ENCODE results near the gene NETO2.
"Not testable (repeated sequence)": the region's sequence is repeated elsewhere in the genome, so short reads cannot be mapped to it uniquely, and the experiment has no call there.

The NETO2 gene

GRCh38 chr16:47063011-47063724 is 80.6 kb downstream of the NETO2 start:
- no peak for DNase-seq

GRCh38 chr16:47061204-47061603 is 82.5 kb downstream of the NETO2 start:
- DNase-seq = no peak

GRCh38 chr16:47060596-47060995 is 83.1 kb downstream of the NETO2 start:
- no peak for DNase-seq

DNA sequence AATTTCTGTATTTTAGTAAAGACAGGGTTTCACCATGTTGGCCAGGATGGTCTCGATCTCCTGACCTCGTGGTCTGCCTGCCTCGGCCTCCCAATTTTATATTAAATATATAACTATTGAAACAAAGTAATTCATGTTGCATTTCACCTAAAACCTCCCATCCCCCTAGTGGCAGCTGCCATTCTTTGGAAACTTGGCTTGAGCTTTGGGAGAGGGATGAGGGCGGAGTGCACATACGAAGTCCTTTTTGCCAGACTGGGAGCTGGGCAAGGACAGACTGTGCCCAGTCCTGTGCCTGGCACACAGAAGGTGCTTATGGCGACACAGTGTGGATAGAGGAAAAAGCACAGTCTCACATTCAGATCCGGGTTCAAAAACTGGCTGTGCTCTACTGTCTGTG is 83.8 kb downstream of the NETO2 start:
- DNase-seq = no peak

DNA sequence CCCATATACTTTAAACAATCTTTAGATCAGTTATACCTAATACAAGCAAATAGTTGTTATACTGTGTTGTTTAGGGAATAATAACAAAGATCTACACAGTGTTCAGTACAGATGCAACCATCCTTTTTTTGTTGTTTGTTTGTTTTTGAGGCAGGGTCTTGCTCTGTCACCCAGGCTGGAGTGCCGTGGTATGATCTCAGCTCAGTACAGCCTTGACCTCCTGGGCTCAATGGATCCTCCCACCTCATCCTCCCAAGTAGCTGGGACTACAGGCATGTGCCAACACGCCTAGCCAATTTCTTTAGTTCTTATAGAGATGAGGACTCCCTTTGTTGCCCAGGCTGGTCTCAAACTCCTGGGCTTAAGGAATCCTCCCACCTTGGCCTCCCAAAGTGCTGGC is 84.6 kb downstream of the NETO2 start:
- DNase-seq = not testable (repeated sequence)

- DNase-seq = no peak
These were observed 85.3 kb downstream of the NETO2 start for GRCh38 chr16:47058295-47059086.

GRCh38 chr16:47057630-47057993 is 86.1 kb downstream of the NETO2 start:
- no peak for DNase-seq

GRCh38 chr16:47056688-47057629 is 86.8 kb downstream of the NETO2 start:
- DNase-seq = no peak

DNA sequence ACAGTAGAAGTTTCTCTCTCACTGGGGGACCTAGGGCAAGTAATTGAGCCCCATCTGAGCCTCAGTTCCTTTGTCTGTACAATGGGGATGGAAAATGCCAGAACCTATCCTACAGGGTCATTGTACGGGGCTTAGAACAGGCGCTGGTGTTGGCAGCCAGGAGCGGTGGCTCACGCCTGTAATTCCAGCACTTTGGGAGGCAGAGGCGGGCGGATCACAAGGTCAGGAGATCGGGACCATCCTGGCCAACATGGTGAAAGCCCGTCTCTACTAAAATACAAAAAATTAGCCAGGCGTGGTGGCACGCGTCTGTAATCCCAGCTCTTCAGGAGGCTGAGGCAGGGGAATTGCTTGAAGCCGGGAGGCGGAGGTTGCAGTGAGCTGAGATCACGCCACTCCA is 87.7 kb downstream of the NETO2 start:
- not testable (repeated sequence) for DNase-seq

DNA sequence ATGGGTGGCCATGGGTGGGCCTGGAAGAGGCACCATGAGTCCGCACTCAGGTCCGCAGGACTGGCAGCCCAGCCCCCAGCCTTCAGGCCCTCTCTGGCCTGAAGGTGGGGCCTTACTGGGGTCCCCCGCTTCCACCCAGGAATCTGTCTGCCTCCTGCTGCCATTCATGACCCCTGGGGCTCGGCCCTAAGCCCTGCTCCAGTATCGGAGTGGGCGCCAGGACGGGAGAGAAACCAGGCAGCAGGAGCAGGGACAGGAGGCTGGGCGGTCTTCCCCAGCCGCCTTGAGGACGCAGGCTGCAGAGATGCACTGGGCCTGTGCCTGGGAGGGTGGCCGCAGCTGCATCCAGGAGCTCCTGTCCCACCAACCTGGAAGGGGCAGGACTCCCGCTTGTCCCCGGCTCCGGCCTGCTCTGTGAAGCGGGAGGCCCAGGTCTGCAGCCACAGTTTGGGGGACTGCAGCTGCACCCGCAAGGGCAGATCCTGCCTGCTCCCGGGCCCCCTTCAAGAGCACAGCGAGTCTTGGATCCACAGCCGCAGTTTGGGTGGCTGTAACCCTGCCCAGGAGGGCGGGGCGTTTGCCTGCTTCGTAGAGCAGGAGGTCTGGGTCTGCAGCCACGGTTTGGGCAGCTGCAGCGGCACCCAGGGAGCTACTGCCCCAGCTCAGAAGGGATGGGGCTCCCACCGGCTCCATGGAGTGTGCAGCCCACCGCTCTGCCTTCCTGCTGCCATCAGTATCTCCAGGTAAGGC is 88.4 kb downstream of the NETO2 start:
- no peak for DNase-seq

- no peak for DNase-seq
These were observed 89.4 kb downstream of the NETO2 start for GRCh38 chr16:47054306-47054705.

GRCh38 chr16:47053895-47054294 is 89.8 kb downstream of the NETO2 start:
- DNase-seq = no peak

DNA sequence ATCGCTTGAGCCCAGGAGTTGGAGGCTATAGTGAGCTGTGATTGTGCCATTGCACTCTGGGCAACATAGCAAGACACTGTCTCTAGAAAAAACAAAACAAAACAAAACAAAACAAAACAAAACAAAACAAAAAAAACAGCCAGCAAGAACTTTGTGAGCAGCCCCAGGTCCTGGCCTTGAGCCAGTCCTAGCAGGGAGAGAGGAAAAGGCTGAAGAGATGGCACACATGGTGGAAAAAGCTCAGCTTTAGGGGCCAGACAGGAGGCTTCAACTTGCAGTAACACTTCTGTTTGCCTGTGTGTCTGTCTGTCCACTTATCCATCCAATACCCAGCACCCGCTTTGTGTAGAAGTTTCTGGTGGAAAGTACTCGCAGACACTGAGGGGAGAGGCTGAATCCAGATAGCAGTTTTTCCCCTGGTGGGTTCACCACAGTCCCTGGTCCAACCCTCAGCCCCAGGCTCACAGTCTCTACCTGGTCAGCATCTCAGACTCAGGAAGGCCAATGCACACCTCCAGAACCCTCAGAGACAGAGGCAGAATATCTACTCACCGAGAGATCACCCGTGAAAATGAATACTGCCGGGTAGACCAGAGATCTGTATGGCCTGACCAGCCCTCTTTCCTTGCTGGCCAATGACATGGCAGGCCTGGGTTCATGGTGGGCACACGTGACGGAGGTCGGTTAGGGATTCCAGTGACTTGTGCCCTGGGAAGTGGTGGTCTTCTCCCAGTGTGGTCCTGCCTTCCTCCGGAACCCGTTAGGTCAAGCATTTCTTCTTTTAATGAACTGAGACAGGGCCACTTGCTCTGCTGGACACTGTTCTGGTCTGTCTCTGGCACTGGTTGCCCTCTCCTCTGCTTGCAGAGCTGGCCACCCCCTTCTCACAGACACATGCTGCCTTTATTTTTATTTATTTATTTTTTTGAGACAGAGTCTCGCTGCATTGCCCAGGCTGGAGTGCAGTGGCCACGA is 90.8 kb downstream of the NETO2 start:
- no peak for DNase-seq

DNA sequence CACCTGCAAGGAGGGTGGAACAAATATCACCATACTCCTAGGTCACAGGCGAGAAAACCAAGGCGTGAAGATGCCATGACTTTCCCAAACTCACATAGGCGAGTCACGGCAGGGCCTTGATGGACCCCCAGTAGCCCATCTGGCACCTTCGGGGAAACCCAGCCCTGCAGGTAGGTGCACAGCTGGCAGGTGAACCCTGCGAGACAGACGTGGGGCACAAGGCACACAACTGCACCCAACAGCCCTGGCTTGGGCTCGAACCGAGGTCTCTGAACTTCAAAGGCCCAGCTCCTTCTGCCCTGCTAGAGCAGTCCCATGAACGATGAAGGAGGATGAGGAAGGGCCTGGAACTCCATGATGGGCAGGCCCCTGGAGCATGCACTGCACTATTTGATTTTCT is 92.7 kb downstream of the NETO2 start:
- no peak for DNase-seq

- no peak for DNase-seq
These were observed 93.7 kb downstream of the NETO2 start for GRCh38 chr16:47049901-47050583.

DNA sequence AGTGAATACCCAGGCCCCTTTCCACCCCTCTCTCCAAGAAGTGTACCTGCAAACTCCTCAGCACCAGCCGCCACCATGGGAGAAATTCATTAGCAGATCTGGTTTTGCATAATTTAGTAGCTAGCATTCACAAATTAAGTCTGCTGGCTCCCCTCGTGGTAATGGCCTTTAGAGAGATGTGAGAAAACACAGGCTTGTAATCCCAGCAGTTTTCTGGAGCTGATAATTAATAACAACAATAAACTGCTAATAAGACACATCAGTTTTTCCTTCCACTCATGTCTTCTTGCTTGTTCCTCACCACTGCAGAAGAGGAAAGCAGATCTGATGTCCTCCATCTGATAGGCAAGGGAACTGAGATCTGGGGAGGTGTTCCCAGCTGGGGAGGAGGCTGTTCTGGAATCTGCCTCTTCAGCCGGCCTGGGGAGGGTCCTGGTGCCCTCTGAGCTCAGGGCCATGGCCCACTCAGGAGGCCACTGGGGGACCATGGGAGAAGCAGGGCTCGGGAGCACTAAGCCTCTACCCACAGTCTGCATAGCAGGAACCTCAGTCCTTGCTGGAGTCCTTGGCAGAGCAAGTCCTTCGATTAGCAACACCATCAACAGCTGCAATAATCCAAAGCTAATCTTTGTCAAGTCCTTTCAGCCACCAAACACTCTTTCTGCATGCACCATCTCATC is 96.1 kb downstream of the NETO2 start:
- no peak for DNase-seq

GRCh38 chr16:47046726-47047523 is 96.8 kb downstream of the NETO2 start:
- DNase-seq = no peak

GRCh38 chr16:47045459-47045858 is 98.3 kb downstream of the NETO2 start:
- no peak for DNase-seq

- no peak for DNase-seq
These were observed 98.7 kb downstream of the NETO2 start for GRCh38 chr16:47045023-47045422.

All from stimulated activated CD4-positive, alpha-beta T cell treated with anti-CD3 and anti-CD28 coated beads, Interleukin-4, amount 100 ng/mL, for 4 hours (primary cell).